Activated CD4-positive, alpha-beta T cell treated with anti-CD3 and anti-CD28 coated beads for 36 hours (primary cell): ENCODE results near the gene CLEC3A. TPM values are rescaled to one million over a fixed set of nuclear protein-coding genes. Genes with fewer than 3 reads are reported as not detected.

ENCODE experiments used
- ATAC-seq: fragments of 200-7000 bp; cut with Tn5 transposase; one replicate; pipeline ENCODE4 v1.10.0; 2021; ENCODE audit warnings: mild to moderate bottlenecking, moderate library complexity
- CTCF ChIA-PET: fragments of 350-600 bp; sonication (Branson Sonifier 250); formaldehyde crosslinking; loops from one replicate; lab custom pipeline; 2021; ENCODE audit warnings: antibody characterized with exemption; lab: Charles Lee
- POLR2A ChIA-PET: fragments of 350-600 bp; sonication (Branson Sonifier 250); formaldehyde crosslinking; loops from one replicate; lab custom pipeline; 2021; ENCODE audit warnings: antibody characterized with exemption, inconsistent platforms; lab: Charles Lee
- DNase-seq: peaks from one replicate; pipeline ENCODE4 v3.0.0-alpha.2; 2020
- H3K27ac Mint-ChIP-seq: one replicate; pipeline ENCODE4 v1.8.0; 2021; ENCODE audit warnings: mixed read lengths
- H3K27me3 Mint-ChIP-seq: one replicate; pipeline ENCODE4 v1.8.0; 2021; ENCODE audit warnings: mixed read lengths
- H3K36me3 Mint-ChIP-seq: one replicate; pipeline ENCODE4 v1.8.0; 2021; ENCODE audit warnings: low read depth, mixed read lengths
- H3K4me1 Mint-ChIP-seq: one replicate; pipeline ENCODE4 v1.8.0; 2021; ENCODE audit warnings: mixed read lengths
- H3K4me3 Mint-ChIP-seq: one replicate; pipeline ENCODE4 v1.8.0; 2021; ENCODE audit warnings: mild to moderate bottlenecking, moderate library complexity, mixed read lengths
- H3K9me3 Mint-ChIP-seq: one replicate; pipeline ENCODE4 v1.8.0; 2021; ENCODE audit warnings: low read depth, mixed read lengths
- intact Hi-C, 2 experiments: fragments of 100-400 bp; cut with DNase I in 1 of 2; cut with micrococcal nuclease in 1 of 2; formaldehyde crosslinking; loops; one replicate each; pipeline versions ENCODE4 v1.14.2 to v1.15.1; 2022 to 2024; cut with DNase I, micrococcal nuclease
- total RNA-seq, 2 experiments: library from RNA; stranded (reverse); gene quantifications; one replicate each; pipeline ENCODE4 v1.2.3, GENCODE V29; 2021

Gene CLEC3A
- total RNA-seq, 2 experiments from 2014 or later: not detected

GRCh38 chr16:78072275-78072674, 49.9 kb downstream of the CLEC3A start:
- POLR2A ChIA-PET: no interaction called here
- CTCF ChIA-PET: no interaction called here
- Mint-ChIP-seq H3K4me1 (no peaks in the 10 kb centered on the region), H3K9me3 (no peaks in the 10 kb centered on the region), H3K4me3 (no peak overlapping the region), H3K36me3 (no peaks in the 10 kb centered on the region), H3K27ac (no peak overlapping the region), H3K27me3 (peaks cover 13% of the 10 kb centered on the region)
- DNase-seq (no peak), ATAC-seq (no peak)
- intact Hi-C loops: no loop called here

- no peaks in the 10 kb centered on the region for H3K9me3 Mint-ChIP-seq
- no peak overlapping the region for H3K4me3 Mint-ChIP-seq
- ChIA-PET POLR2A (no interaction called here), CTCF (interaction anchor here (0.7 kb wide), 1 partner anchor 17 kb away, joined by 3 read pairs; no protein-coding TSS in a partner anchor)
- ATAC-seq (no peak), DNase-seq (no peak)
- H3K36me3 Mint-ChIP-seq: no peaks in the 10 kb centered on the region
- intact Hi-C loops: no loop called here
- H3K27me3 Mint-ChIP-seq: peaks cover 5% of the 10 kb centered on the region
- H3K4me1 Mint-ChIP-seq: no peaks in the 10 kb centered on the region
- no peak overlapping the region for H3K27ac Mint-ChIP-seq
Measured at GRCh38 chr16:78075800-78076199, 53.5 kb downstream of the CLEC3A start.

GRCh38 chr16:78081341-78081740, 59.0 kb downstream of the CLEC3A start:
- H3K4me1 Mint-ChIP-seq: no peaks in the 10 kb centered on the region
- H3K4me3 Mint-ChIP-seq: no peak overlapping the region
- no peak for DNase-seq
- H3K27ac Mint-ChIP-seq: no peak overlapping the region
- no peaks in the 10 kb centered on the region for H3K36me3 Mint-ChIP-seq
- H3K9me3 Mint-ChIP-seq: no peaks in the 10 kb centered on the region
- CTCF ChIA-PET: no interaction called here
- ATAC-seq: no peak
- POLR2A ChIA-PET: no interaction called here
- H3K27me3 Mint-ChIP-seq: peaks cover 4% of the 10 kb centered on the region
- intact Hi-C loops: no loop called here

Other genes with a start within 250 kb of the CLEC3A start
- gene VAT1L, start 234.0 kb upstream of the CLEC3A start, total RNA-seq: under 1 TPM in 1 of 2 experiments, not detected in 1; 0.05 TPM
- 10 to 100 TPM; 19.9 to 29.4 TPM for gene WWOX, start 77.1 kb downstream of the CLEC3A start, total RNA-seq